ENCODE data around the gene SPSB4. TPM values are rescaled to one million over a fixed set of nuclear protein-coding genes. Genes with fewer than 3 reads are reported as not detected.

SPSB4 gene
- total RNA-seq, 2 donors from 2014 or later, result 18.2 to 48.1 TPM

DNA sequence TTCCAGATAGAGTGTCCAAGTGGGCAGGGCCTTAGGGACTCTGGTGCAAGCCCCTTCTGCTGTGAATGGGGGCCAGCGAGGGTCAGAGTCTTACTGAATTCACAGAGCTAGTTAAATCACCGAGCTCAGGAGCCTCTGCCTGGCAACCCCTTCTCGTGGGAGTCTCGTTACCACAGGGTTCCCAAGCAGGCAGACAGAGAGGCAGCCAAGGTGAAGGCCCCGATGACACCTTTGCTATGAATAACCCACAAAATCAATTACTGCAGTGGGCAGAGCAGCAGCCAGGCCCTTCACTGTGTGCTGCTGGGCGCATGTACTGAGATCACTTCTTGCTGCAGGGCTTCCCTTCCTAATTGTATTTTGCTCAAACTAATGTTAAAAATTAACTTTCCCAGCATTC lies 56.9 kb downstream of the SPSB4 start:
- Histone ChIP-seq H3K27me3 (no peaks in the 10 kb centered on the region), H3K9me3 (no peaks in the 10 kb centered on the region), H3K36me3 (replicated peaks in 1 of 2; ENCODE audit: insufficient read depth in 1 of 2, low read depth in 2 of 2) (no peaks in the 10 kb centered on the region), H3K4me1 (peaks cover 46% of the 10 kb centered on the region), H3K4me3 (no peak overlapping the region), H3K27ac (peak overlapping the region in 1 of 4 donors; percentile 20)
- peak in 2 of 4 donors; percentile 28 to 32 for DNase-seq
- ATAC-seq, result no peak
- WGBS, 2 donors, result 52 to 64% methylated on average over 6 of the region's 6 CpGs
- TF ChIP-seq POLR2A (IDR thresholded peaks at IDR 0.05), result no peak
- TF ChIP-seq, protein P1, sequence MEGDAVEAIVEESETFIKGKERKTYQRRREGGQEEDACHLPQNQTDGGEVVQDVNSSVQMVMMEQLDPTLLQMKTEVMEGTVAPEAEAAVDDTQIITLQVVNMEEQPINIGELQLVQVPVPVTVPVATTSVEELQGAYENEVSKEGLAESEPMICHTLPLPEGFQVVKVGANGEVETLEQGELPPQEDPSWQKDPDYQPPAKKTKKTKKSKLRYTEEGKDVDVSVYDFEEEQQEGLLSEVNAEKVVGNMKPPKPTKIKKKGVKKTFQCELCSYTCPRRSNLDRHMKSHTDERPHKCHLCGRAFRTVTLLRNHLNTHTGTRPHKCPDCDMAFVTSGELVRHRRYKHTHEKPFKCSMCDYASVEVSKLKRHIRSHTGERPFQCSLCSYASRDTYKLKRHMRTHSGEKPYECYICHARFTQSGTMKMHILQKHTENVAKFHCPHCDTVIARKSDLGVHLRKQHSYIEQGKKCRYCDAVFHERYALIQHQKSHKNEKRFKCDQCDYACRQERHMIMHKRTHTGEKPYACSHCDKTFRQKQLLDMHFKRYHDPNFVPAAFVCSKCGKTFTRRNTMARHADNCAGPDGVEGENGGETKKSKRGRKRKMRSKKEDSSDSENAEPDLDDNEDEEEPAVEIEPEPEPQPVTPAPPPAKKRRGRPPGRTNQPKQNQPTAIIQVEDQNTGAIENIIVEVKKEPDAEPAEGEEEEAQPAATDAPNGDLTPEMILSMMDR (IDR thresholded peaks at IDR 0.05), result no peak
- intact Hi-C loops (cut with DNase I), result loop anchor here (5.0 kb wide), 1 partner anchor 61 kb away; no protein-coding TSS in a partner anchor

DNA sequence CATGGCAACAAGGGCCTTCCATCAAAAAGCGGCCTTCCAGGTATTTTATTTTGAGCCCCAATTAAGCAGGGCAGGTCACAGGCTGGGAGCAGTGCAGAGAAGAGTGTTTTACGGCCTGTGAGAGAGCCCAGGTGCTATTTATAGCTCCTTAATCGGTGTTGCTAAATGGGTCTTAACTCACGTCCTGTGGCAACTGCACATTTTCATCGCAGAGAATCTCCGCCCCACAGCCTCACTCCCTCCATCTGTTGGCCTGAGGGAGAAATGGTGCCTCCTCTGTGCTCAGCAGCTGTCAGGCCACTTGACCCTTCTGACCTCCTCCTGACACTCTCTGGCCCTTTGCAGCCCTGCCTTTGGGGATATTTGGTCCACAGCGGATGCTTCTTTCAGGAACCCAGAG lies 58.6 kb downstream of the SPSB4 start:
- intact Hi-C loops (cut with DNase I), result loop anchor here (5.0 kb wide), 1 partner anchor 62 kb away; no protein-coding TSS in a partner anchor
- DNase-seq (no peak), ATAC-seq (no peak)

DNA sequence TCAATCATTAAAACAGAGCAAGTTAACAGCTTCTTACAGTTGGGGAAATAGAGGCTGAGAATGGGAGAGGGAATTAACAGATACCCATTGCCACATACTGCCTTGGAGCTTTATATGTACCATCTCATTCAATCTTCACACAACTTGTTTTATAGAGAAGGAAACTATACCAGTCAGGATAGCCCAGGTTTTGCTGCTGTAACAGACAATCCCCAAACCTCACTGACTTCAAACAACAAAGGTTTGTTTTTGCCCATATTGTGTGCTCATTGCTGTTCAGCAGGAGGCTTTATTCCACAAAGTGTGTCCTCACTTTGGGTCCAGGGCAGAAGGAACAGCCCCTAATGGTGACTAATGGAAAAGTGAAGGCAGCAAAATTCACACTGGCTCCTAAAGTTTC lies 59.2 kb downstream of the SPSB4 start:
- Histone ChIP-seq H3K27me3 (no peaks in the 10 kb centered on the region), H3K36me3 (replicated peaks in 1 of 2; ENCODE audit: insufficient read depth in 1 of 2, low read depth in 2 of 2) (no peaks in the 10 kb centered on the region), H3K4me1 (peaks cover 36% of the 10 kb centered on the region), H3K9me3 (no peaks in the 10 kb centered on the region), H3K4me3 (no peak overlapping the region), H3K27ac (no peak overlapping the region)
- intact Hi-C loops (cut with DNase I), result no loop called here
- DNase-seq (no peak), ATAC-seq (no peak)
- no peak for TF ChIP-seq POLR2A (IDR thresholded peaks at IDR 0.05)
- TF ChIP-seq, protein P1 (IDR thresholded peaks at IDR 0.05), result no peak

More for the DNA sequence above, 58.6 kb downstream of the SPSB4 start:
- H3K9me3 ChIP-seq, result no peaks in the 10 kb centered on the region
- 78 to 81% methylated on average over 7 of the region's 7 CpGs for WGBS, 2 donors
- no peak for TF ChIP-seq POLR2A (IDR thresholded peaks at IDR 0.05)
- TF ChIP-seq, protein P1 (IDR thresholded peaks at IDR 0.05), result no peak
- H3K36me3 ChIP-seq (replicated peaks in 1 of 2; ENCODE audit: insufficient read depth in 1 of 2, low read depth in 2 of 2), result no peaks in the 10 kb centered on the region
- no peak overlapping the region for H3K27ac ChIP-seq
- H3K4me1 ChIP-seq, result peaks cover 36% of the 10 kb centered on the region
- H3K27me3 ChIP-seq, result no peaks in the 10 kb centered on the region
- no peak overlapping the region for H3K4me3 ChIP-seq

DNA sequence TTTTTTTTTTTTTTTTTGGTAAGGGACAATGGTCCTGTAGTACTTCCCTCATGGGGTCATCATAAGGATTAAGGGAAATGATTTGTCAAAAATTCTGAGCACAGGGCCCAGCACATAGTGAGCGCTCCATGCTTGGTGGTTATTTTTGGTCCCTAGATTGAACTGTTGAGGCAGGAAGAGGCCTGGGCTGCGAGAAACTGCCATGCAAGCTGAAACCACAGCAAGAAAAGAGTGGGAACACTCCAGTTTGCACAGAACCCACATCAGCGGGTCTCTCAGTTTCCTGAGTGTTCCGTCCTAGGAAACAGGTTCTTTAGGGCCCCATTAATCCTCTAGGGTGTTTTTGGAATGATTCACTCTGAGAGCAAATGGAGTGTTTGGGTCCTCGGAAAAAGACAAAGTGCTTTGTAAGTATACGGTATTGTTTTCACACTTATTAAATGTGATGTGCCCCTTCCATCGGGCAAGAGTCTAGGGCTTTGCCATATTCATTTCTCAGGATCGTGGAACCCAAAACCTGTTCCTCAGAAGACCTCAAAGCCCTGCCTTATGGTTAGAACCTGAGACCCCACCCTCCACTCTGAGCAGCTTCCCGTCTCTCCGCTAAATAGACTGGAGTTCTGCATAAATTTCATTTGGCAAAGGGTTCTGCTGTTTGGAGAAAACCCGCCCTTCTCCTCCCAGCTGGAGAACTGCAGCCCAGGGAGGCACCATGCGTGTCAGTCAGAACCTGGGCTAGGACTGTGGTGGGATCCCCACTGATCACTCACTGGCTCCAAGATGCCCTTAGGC lies 60.4 kb downstream of the SPSB4 start:
- Histone ChIP-seq H3K36me3 (replicated peaks in 1 of 2; ENCODE audit: insufficient read depth in 1 of 2, low read depth in 2 of 2) (no peaks in the 10 kb centered on the region), H3K4me1 (peaks cover 26% of the 10 kb centered on the region), H3K27me3 (no peaks in the 10 kb centered on the region), H3K9me3 (no peaks in the 10 kb centered on the region), H3K27ac (no peak overlapping the region), H3K4me3 (no peak overlapping the region)
- ATAC-seq (no peak), DNase-seq (no peak)
- 85 to 95% methylated on average over 12 of the region's 12 CpGs for WGBS, 2 donors
- TF ChIP-seq, protein P1 (IDR thresholded peaks at IDR 0.05), result no peak
- intact Hi-C loops (cut with DNase I), result no loop called here

Data from body of pancreas (tissue), 4 donors.